ENCODE results near the gene PHOX2A.

Gene PHOX2A

DNA sequence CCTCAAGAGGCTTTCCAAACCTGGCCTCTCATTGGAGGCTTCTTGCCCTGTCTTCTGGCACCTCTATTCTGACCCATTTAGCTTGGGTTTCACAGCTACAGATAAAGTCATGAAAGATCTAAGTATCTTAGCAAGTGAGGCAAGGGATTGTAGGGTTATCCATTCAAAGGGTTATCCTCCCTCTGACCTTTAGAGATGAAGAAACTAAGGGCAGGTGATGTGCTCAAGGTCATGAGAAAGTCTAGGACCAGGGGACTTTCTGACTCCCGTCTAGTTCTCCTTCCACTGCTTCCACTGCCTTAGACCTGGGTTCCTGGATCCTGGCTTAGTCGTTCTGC, 7.2 kb downstream of the PHOX2A start:
- Histone ChIP-seq H3K27ac (replicated peaks) (no peak overlapping the region), H3K27me3 (ENCODE audit: insufficient read depth, poor library complexity, severe bottlenecking) (peaks cover 22% of the 10 kb centered on the region), H3K4me3 (replicated peaks; ENCODE audit: insufficient read depth, low read length) (no peak overlapping the region)
- DNase-seq (ENCODE audit: low read depth in 1 of 2, low spot score in 1 of 2): no peak
- TF ChIP-seq GABPA (IDR thresholded peaks at IDR 0.05; ENCODE audit: low read depth) (no peak), POLR2AphosphoS5 (IDR thresholded peaks at IDR 0.05; ENCODE audit: low read depth) (no peak), SPI1 (IDR thresholded peaks at IDR 0.05; ENCODE audit: borderline replicate concordance, low read depth) (no peak)
- TF ChIP-seq, protein P1, sequence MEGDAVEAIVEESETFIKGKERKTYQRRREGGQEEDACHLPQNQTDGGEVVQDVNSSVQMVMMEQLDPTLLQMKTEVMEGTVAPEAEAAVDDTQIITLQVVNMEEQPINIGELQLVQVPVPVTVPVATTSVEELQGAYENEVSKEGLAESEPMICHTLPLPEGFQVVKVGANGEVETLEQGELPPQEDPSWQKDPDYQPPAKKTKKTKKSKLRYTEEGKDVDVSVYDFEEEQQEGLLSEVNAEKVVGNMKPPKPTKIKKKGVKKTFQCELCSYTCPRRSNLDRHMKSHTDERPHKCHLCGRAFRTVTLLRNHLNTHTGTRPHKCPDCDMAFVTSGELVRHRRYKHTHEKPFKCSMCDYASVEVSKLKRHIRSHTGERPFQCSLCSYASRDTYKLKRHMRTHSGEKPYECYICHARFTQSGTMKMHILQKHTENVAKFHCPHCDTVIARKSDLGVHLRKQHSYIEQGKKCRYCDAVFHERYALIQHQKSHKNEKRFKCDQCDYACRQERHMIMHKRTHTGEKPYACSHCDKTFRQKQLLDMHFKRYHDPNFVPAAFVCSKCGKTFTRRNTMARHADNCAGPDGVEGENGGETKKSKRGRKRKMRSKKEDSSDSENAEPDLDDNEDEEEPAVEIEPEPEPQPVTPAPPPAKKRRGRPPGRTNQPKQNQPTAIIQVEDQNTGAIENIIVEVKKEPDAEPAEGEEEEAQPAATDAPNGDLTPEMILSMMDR (IDR thresholded peaks at IDR 0.05; ENCODE audit: insufficient read depth, low read length): no peak
- TF ChIP-seq, protein P2, sequence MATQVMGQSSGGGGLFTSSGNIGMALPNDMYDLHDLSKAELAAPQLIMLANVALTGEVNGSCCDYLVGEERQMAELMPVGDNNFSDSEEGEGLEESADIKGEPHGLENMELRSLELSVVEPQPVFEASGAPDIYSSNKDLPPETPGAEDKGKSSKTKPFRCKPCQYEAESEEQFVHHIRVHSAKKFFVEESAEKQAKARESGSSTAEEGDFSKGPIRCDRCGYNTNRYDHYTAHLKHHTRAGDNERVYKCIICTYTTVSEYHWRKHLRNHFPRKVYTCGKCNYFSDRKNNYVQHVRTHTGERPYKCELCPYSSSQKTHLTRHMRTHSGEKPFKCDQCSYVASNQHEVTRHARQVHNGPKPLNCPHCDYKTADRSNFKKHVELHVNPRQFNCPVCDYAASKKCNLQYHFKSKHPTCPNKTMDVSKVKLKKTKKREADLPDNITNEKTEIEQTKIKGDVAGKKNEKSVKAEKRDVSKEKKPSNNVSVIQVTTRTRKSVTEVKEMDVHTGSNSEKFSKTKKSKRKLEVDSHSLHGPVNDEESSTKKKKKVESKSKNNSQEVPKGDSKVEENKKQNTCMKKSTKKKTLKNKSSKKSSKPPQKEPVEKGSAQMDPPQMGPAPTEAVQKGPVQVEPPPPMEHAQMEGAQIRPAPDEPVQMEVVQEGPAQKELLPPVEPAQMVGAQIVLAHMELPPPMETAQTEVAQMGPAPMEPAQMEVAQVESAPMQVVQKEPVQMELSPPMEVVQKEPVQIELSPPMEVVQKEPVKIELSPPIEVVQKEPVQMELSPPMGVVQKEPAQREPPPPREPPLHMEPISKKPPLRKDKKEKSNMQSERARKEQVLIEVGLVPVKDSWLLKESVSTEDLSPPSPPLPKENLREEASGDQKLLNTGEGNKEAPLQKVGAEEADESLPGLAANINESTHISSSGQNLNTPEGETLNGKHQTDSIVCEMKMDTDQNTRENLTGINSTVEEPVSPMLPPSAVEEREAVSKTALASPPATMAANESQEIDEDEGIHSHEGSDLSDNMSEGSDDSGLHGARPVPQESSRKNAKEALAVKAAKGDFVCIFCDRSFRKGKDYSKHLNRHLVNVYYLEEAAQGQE (IDR thresholded peaks at IDR 0.05; ENCODE audit: insufficient replicate concordance, low read depth): no peak

DNA sequence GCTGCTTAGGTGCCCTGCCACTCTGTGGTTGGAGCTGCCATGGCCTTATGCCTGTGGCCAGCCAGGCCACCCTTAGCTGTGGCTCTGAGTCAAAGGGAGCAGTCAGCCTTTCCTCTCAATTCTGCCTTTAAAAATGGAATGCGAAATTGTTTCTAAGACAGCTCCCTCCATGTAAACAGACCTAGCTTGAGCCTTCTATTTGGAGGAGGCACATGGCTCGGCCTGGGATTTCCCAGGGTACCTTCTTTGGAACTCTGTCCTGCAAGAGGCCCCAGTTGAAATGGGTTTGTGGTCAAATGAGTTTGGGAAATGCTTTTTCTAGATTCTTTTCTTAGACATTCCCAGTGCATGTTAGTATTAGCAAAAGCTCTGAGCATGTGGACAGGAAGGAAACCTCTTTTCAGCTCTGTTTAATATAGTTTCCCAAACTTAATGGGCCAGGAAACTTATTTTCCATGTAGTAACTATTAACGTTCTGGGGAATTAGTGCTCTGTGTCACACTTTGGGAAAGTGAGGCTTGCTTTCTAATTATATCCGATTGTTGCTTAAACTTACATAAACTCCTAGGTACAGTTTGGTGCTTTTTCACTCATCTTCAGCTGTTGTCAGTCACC, 7.8 kb downstream of the PHOX2A start:
- DNase-seq (ENCODE audit: low read depth in 1 of 2, low spot score in 1 of 2): no peak
- TF ChIP-seq GABPA (IDR thresholded peaks at IDR 0.05; ENCODE audit: low read depth) (no peak), POLR2AphosphoS5 (IDR thresholded peaks at IDR 0.05; ENCODE audit: low read depth) (no peak), SPI1 (IDR thresholded peaks at IDR 0.05; ENCODE audit: borderline replicate concordance, low read depth) (no peak)
- TF ChIP-seq, protein P1 (IDR thresholded peaks at IDR 0.05; ENCODE audit: insufficient read depth, low read length): no peak
- TF ChIP-seq, protein P2 (IDR thresholded peaks at IDR 0.05; ENCODE audit: insufficient replicate concordance, low read depth): no peak
- no peak overlapping the region for H3K4me3 ChIP-seq (replicated peaks; ENCODE audit: insufficient read depth, low read length)
- no peak overlapping the region for H3K27ac ChIP-seq (replicated peaks)
- peaks cover 17% of the 10 kb centered on the region for H3K27me3 ChIP-seq (ENCODE audit: insufficient read depth, poor library complexity, severe bottlenecking)

DNA sequence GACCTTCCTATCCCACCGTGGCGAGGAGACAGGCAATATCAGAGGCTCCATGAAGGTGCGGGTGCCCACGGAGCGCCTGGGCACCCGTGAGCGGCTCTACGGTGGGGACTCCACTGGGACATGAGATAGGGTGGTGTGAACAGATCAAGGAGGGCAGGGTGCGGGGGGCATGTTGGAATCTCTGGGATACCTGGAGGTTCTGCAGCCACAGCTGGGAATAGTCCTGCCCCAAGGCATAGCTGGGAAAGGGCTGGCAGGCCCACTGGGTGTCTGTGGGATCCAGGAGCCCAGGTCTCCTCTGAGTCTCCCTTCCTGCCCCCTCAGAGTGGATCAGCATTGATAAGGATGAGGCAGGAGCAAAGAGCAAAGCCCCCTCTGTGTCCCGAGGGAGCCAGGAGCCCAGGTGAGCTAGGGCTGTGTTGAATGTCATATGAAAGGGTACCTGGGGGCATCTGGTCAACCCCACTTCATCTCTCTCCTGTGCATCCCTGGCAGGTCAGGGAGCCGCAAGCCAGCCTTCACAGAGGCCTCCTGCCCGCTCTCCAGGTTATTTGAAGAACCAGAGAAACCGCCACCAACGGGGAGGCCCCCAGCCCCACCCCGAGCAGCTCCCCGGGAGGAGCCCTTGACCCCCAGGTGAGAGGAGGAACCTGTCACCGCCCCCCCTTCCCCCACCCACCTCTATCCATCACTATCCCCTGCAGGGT, 8.5 kb downstream of the PHOX2A start:
- TF ChIP-seq GABPA (IDR thresholded peaks at IDR 0.05; ENCODE audit: low read depth) (no peak), POLR2AphosphoS5 (IDR thresholded peaks at IDR 0.05; ENCODE audit: low read depth) (no peak), SPI1 (IDR thresholded peaks at IDR 0.05; ENCODE audit: borderline replicate concordance, low read depth) (no peak)
- TF ChIP-seq, protein P1 (IDR thresholded peaks at IDR 0.05; ENCODE audit: insufficient read depth, low read length): no peak
- TF ChIP-seq, protein P2 (IDR thresholded peaks at IDR 0.05; ENCODE audit: insufficient replicate concordance, low read depth): no peak
- DNase-seq (ENCODE audit: low read depth in 1 of 2, low spot score in 1 of 2): no peak
- peaks cover 12% of the 10 kb centered on the region for H3K27me3 ChIP-seq (ENCODE audit: insufficient read depth, poor library complexity, severe bottlenecking)
- H3K4me3 ChIP-seq (replicated peaks; ENCODE audit: insufficient read depth, low read length): no peak overlapping the region
- H3K27ac ChIP-seq (replicated peaks): no peak overlapping the region
